Tibial nerve (tissue), 4 donors: ENCODE results near the gene RASSF8.

Experiments
- CTCF ChIP-seq, 5 experiments: fragments of 200-600 bp in 3 of 5; fragments of 450-650 bp in 2 of 5; sonication (generic) in 3 of 5; IDR thresholded peaks; one replicate each; pipeline ENCODE4 v1.5.1; 2016 to 2019; ENCODE audit warnings: antibody characterized with exemption in 5 of 5, mild to moderate bottlenecking in 3 of 5, moderate library complexity in 2 of 5
- EP300 ChIP-seq, 2 donors: sonication (generic); formaldehyde crosslinking; IDR thresholded peaks; one replicate each; pipeline ENCODE4 v1.6.1; 2017; ENCODE audit warnings: antibody characterized with exemption in 2 of 2, mild to moderate bottlenecking in 1 of 2
- POLR2A ChIP-seq, 2 donors: fragments of 450-650 bp; IDR thresholded peaks; one replicate each; pipeline ENCODE4 v1.6.1; 2017; ENCODE audit warnings: antibody characterized with exemption in 2 of 2, mild to moderate bottlenecking in 2 of 2, moderate library complexity in 2 of 2

GRCh38 chr12:26027401-26027800, 68.9 kb downstream of the RASSF8 start:
- TF ChIP-seq CTCF (IDR thresholded peaks at IDR 0.05) (no peak), POLR2A (IDR thresholded peaks at IDR 0.05) (no peak), EP300 (IDR thresholded peaks at IDR 0.05) (no peak)
